HG03064 (cell line): ENCODE data around the gene C5.
"Not testable (repeated sequence)": the region's sequence is repeated elsewhere in the genome, so short reads cannot be mapped to it uniquely, and the experiment has no call there.

Source experiments
- ATAC-seq: cut with Tn5 transposase; IDR thresholded peaks from one replicate; pipeline ENCODE4 v1.9.1; 2021; ENCODE audit warnings: low read depth; ENCODE audit not compliant: unreplicated experiment

C5 gene

GRCh38 chr9:120983259-120983837 is 66.7 kb downstream of the C5 start:
- no peak for ATAC-seq

DNA sequence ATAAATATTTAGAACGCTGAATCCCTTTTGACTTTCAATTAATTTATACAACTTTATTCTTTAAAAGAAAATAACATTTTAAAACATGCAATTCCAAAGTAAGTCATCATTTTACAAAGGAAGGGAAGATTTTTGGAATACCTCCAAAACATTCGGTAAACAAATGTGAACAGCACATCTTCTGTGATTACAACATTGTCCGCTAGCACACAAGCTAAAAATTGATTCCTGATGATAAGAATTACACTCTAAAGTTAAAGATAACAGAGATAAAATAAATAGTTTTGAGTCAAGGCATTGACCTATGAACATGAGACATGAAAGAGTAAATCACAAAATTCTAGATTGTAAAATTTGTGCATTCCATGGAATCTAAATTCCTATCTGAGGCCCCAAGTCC is 67.2 kb downstream of the C5 start:
- ATAC-seq = no peak

GRCh38 chr9:120980951-120981350 is 69.1 kb downstream of the C5 start:
- ATAC-seq = no peak

GRCh38 chr9:120979797-120980196 is 70.3 kb downstream of the C5 start:
- ATAC-seq = no peak

- no peak for ATAC-seq
Measured at GRCh38 chr9:120978987-120979386, 71.1 kb downstream of the C5 start.

DNA sequence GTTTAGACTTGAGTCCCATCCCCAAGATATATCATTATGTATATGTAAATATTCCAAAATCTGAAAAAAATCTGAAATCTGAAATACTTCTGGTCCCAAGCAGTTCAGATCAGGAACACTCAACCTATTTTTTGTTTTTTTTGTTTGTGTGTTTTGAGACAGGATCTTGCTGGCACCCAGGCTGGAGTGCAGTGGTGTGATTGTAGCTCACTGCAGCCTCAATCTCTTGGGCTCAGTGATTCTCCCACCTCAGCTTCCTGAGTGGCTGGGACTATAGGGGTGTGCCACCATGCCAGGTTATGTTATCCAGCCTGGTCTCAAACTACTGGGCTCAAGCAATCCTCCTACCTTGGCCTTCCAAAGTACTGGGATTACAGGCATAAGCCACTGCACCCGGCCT is 72.8 kb downstream of the C5 start:
- no peak for ATAC-seq

DNA sequence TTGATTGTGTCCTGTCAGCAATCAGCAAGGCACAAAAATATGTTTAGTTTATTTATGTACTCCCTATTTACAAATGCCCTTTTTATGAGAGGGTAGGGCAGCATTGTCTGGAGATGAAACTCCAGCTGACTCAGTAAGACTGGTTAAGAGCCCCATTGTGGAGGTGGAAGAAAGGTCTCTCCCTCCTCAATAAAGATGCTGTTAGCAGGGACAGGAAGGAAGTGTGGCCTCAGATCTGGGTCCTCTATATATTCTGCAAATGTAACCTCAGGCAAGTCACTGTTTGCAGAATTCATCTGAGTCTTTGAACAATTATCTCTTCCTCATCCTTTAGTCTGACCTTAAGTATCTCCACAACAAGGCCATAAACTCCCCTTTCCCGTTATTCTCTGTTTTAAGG is 75.2 kb downstream of the C5 start:
- ATAC-seq = no peak

- no peak for ATAC-seq
Measured at GRCh38 chr9:120974181-120974580, 75.9 kb downstream of the C5 start.

DNA sequence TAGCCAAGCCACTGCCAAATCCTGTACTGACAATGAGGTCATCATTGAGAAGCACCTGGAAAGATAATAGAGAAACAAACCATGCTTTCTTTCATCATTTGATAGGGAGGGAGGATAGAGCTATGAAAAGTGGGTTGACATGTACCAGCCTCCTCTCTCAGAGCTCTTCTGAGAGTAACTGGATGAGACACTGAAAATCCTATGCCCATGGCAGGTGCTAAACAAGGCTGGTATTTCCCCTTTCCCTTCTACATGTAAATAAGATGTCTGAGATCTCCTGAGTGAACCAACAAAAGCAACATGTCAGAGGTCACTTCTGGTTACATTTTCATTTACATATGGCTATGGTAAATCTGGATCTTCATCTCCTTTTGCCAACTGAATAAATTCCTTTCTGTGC is 78.1 kb downstream of the C5 start:
- ATAC-seq = no peak

DNA sequence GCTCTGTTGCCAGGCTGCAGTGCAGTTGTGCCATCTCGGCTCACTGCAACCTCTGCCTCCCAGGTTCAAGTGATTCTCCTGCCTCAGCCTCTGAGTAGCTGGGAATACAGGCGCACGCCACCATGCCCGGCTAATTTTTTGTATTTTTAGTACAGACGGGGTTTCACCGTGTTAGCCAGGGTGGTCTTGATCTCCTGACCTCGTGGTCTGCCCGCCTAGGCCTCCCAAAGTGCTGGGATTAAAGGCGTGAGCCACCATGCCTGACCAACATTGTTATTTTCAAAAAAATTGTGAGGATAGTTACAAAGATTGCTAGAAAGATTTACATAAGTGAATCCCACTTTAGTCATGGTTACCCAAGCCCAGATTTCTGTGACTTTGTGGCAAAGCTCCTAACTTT is 78.6 kb downstream of the C5 start:
- not testable (repeated sequence) for ATAC-seq

DNA sequence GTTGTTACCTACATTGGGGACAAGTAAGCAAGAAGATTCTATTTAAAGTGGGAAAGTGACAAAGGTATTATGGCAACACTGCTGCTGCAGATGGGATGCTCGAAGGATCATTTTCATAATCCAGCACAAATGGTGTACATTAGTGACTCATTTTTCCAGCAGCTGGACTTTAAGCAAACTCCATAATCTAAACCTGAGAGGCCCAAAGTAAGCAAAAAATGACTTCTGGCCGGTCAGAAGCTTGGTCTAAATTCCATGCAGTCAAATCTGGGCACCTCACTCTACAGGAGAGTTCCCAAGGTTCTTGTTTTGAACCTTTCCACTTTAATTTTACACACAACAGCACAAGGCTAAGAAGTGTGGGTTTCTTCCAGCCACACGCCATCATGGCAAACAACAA is 79.8 kb downstream of the C5 start:
- no peak for ATAC-seq

DNA sequence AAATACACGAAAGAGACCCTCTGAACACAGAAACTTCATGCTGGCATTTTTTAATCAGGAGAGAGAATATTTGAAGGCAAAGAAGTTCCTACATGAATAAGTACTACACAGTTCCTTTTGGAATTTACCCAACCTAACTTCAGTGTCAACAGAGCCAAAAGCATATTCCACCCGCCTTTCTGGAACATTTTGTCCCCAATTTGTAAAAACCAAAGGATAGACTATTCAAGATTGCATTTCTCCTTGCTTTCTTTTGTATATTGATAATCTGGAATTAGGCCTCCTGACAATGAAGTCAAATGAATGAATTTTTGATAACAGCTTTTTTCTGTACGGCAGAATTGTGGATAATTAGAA is 84.1 kb downstream of the C5 start:
- ATAC-seq = no peak

DNA sequence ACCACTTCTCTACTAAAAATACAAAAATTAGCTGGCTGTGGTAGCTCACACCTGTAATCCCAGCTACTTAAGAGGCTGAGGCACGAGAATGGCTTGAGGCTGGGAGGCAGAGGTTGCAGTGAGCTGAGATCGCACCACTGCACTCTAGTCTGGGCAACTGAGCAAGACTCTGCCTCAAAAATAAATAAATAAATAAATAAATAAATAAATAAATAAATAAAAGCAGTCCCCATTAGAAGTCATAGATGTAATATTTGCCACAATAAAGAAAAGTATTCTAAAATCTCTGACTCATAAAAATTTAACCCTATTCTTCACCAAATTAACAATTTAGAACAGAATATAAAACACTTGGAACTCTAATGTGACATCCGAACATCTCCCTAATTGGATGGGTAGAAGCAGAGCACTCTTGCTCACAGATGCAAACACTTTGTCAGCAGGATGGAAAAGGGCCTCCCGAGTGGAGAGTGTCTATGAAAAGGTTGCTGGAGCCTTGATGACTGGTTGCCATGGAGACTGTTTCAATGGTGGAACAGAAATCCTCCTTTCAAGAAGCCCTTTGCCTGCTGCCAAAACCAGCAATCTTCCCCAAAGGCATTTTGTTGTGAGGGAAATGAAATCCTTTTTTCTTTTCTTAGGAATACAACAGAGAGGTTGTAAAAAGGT is 84.6 kb downstream of the C5 start:
- ATAC-seq = no peak

DNA sequence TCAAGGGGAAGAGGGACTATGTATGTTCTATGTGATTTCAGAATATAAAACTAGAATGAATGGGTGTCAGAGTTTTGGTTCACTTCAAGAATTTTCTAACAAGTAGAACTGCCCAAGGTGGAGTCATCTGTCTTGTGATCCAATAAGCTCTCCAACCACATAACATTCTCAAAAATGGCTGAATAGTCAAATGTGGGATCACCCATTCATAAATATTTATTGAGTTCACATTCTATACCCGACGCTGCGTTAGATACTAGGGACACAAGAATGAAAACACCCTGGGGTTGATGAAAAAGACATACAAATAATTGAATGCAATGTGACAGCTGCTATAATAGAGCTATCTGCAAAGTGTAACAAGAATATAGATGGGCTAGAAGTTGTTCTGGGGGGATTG is 88.1 kb downstream of the C5 start:
- no peak for ATAC-seq

DNA sequence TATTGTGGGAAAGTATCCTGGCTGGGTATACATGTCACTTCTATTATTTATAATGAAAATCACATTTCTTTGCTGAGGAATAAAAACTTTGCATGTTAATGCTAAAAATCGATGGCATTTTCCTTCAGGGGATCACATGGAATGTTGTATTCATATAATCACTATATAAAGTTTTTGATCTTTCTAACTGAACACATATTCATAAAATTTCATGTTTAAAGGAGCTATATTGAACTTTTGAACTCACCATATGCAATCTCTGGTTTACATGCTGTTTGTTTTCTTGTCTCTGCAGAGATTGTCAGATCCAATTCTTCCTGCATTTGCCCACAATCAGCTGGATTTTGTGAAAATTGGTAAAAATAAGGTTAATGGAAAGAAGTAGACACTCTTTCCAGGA is 90.1 kb downstream of the C5 start:
- ATAC-seq = no peak

DNA sequence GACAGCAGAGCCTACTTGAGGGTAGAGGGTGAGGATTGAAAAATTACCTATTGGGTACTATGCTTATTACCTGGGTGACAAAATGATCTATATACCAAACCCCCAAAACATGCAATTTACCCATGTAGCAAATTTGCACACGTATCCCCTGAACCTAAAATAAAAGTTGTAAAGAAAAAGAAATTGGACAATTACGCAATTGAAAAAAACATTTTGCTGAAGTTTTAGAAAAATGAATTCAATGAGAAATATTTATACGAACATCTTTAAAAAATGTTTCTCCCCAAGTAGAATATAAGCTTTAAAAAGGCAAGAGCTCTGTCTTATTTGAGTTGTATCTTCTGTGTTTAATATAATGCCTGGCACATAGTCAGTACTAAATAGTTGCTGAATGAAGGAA is 93.2 kb downstream of the C5 start:
- no peak for ATAC-seq

GRCh38 chr9:120951960-120952618 is 98.0 kb downstream of the C5 start:
- ATAC-seq = no peak

- no peak for ATAC-seq
Measured at GRCh38 chr9:120950421-120951388, 99.4 kb downstream of the C5 start.

DNA sequence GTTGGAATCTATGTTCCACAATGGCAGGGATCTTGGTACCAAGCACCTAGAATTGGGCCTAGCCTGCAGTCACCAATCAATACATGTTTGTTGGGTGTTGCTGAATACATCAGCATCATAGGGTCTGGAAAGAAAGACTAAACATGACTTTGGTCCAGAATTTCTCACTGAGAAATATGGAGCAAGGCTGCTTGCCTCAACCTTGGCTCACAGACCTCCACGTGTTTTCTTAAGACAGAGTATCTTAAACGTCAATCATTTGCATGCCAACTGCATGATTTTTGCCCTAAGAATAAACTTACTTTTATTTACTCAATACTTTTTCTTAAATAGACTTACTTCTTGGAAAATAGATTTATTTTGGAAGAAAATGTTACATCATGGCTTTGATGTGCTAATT is 100.8 kb downstream of the C5 start:
- ATAC-seq = no peak

- no peak for ATAC-seq
Measured at GRCh38 chr9:120948824-120949223, 101.3 kb downstream of the C5 start.

- ATAC-seq = no peak
Measured at GRCh38 chr9:120947222-120947621, 102.9 kb downstream of the C5 start.
